SK-N-SH (cell line): ENCODE data around the gene PPP1R14C. TPM values are rescaled to one million over a fixed set of nuclear protein-coding genes. Genes with fewer than 3 reads are reported as not detected.

ENCODE experiments used
- CTCF ChIA-PET: fragments of 300-600, 350-600 bp; formaldehyde crosslinking; extraction: SDS; loops from one replicate; lab custom pipeline; 2021; lab: Yijun Ruan, JAX
- POLR2A ChIA-PET: fragments of 350-600 bp; sonication (Branson Sonifier 250); formaldehyde crosslinking; extraction: SDS; loops from one replicate; lab custom pipeline; 2020; ENCODE audit warnings: antibody characterized with exemption, inconsistent platforms; lab: Yijun Ruan, JAX
- DNase-seq: peaks from one replicate; pipeline ENCODE4 v3.0.0; 2012
- H2AFZ ChIP-seq: fragments of 200-600 bp; sonication (generic); 2 replicates; pipeline ENCODE4 v1.8.1; 2016; ENCODE audit warnings: antibody characterized with exemption, mild to moderate bottlenecking, low read depth
- H3F3A ChIP-seq: fragments of 200-600 bp; sonication (generic); replicated peaks from 2 replicates; pipeline ENCODE3; 2016; ENCODE audit warnings: antibody characterized with exemption, mild to moderate bottlenecking; ENCODE audit not compliant: insufficient read depth
- H3K27ac ChIP-seq, 2 experiments: fragments of 200-500 bp in 1 of 2; fragments of 200-600 bp in 1 of 2; sonication (Bioruptor generic) in 1 of 2; sonication (generic), shearing (Covaris generic) in 1 of 2; 2 replicates each; pipeline versions ENCODE4 v1.5.1 to v1.6.1; 2014 to 2016; ENCODE audit warnings: low read depth in 2 of 2, inconsistent platforms in 1 of 2, low read length in 1 of 2, mild to moderate bottlenecking in 1 of 2, mixed read lengths in 1 of 2
- H3K27me3 ChIP-seq: fragments of 200-600 bp; sonication (generic), shearing (Covaris generic); 2 replicates; pipeline ENCODE4 v1.6.1; 2016; ENCODE audit warnings: mixed run types; ENCODE audit not compliant: insufficient read depth
- H3K36me3 ChIP-seq, 2 experiments: fragments of 200-500 bp in 1 of 2; fragments of 200-600 bp in 1 of 2; sonication (Bioruptor generic) in 1 of 2; sonication (generic) in 1 of 2; replicated peaks in 1 of 2; 2 replicates each; pipeline versions ENCODE3 to v1.5.1; 2014 to 2016; ENCODE audit warnings: low read length in 1 of 2, mild to moderate bottlenecking in 1 of 2; ENCODE audit not compliant: insufficient read depth in 2 of 2, control insufficient read depth in 1 of 2
- H3K4me1 ChIP-seq, 2 experiments: fragments of 200-500 bp in 1 of 2; fragments of 200-600 bp in 1 of 2; sonication (Bioruptor generic) in 1 of 2; sonication (generic), shearing (Covaris generic) in 1 of 2; 2 replicates each; pipeline versions ENCODE4 v1.5.1 to v1.6.1; 2014 to 2016; ENCODE audit warnings: low read depth in 1 of 2, low read length in 1 of 2, mixed run types in 1 of 2; ENCODE audit not compliant: insufficient read depth in 2 of 2, control insufficient read depth in 1 of 2
- H3K4me2 ChIP-seq: fragments of 200-600 bp; sonication (generic), shearing (Covaris generic); 2 replicates; pipeline ENCODE4 v1.6.1; 2017; ENCODE audit warnings: mixed run types
- H3K4me3 ChIP-seq, 2 experiments: fragments of 200-500 bp in 1 of 2; fragments of 200-600 bp in 1 of 2; sonication (Bioruptor generic) in 1 of 2; sonication (generic), shearing (Covaris generic) in 1 of 2; 2 replicates each; pipeline versions ENCODE4 v1.5.1 to v1.8.1; 2014 to 2016; ENCODE audit warnings: low read depth in 2 of 2, inconsistent platforms in 1 of 2, low read length in 1 of 2, mild to moderate bottlenecking in 1 of 2, mixed read lengths in 1 of 2, moderate library complexity in 1 of 2
- H3K79me2 ChIP-seq: fragments of 200-600 bp; sonication (generic); 2 replicates; pipeline ENCODE4 v1.8.1; 2017; ENCODE audit warnings: mild to moderate bottlenecking; ENCODE audit not compliant: insufficient read depth
- H3K9ac ChIP-seq: fragments of 200-600 bp; sonication (generic); 2 replicates; pipeline ENCODE4 v1.6.1; 2017; ENCODE audit warnings: mixed run types
- H3K9me2 ChIP-seq: fragments of 200-600 bp; sonication (generic); 2 replicates; pipeline ENCODE4 v1.6.1; 2017; ENCODE audit warnings: mixed run types
- H3K9me3 ChIP-seq: fragments of 200-600 bp; sonication (generic); 2 replicates; pipeline ENCODE4 v1.6.1; 2017; ENCODE audit warnings: mixed run types, mild to moderate bottlenecking, moderate library complexity
- H4K20me1 ChIP-seq: fragments of 200-600 bp; sonication (generic); 2 replicates; pipeline ENCODE4 v1.6.1; 2017; ENCODE audit warnings: mild to moderate bottlenecking, mixed run types; ENCODE audit not compliant: insufficient read depth
- CHD2 ChIP-seq: fragments of 150-350 bp; IDR thresholded peaks from 2 replicates; pipeline ENCODE4 v1.6.1; 2018; ENCODE audit warnings: low read length; ENCODE audit not compliant: partially characterized antibody
- ELF1 ChIP-seq: IDR thresholded peaks from 2 replicates; pipeline ENCODE4 v1.4.0; 2012
- EP300 ChIP-seq, 2 experiments: IDR thresholded peaks; 2 replicates each; pipeline versions ENCODE4 v1.4.0 to v1.6.1; 2012; ENCODE audit warnings: borderline replicate concordance in 1 of 2, low read depth in 1 of 2, low read length in 1 of 2
- EZH2phosphoT487 ChIP-seq: fragments of 200-600 bp; sonication (generic); IDR thresholded peaks from 2 replicates; pipeline ENCODE4 v1.6.1; 2017; ENCODE audit warnings: low read depth, mixed run types, mild to moderate bottlenecking, antibody characterized with exemption, moderate library complexity, borderline replicate concordance
- FOSL2 ChIP-seq: IDR thresholded peaks from 2 replicates; pipeline ENCODE4 v1.4.0; 2012; ENCODE audit warnings: low read depth, mild to moderate bottlenecking, moderate library complexity, borderline replicate concordance
- FOXM1 ChIP-seq: IDR thresholded peaks from 2 replicates; pipeline ENCODE4 v1.4.0; 2012; ENCODE audit warnings: low read depth, mild to moderate bottlenecking
- GATA2 ChIP-seq: sonication (generic); formaldehyde crosslinking; IDR thresholded peaks from 2 replicates; pipeline ENCODE4 v1.5.0; 2020; ENCODE audit warnings: mild to moderate bottlenecking, missing genetic modification reagents
- MEF2A ChIP-seq: IDR thresholded peaks from 2 replicates; pipeline ENCODE4 v1.4.0; 2012; ENCODE audit warnings: low read depth, borderline replicate concordance
- MXI1 ChIP-seq: IDR thresholded peaks from 2 replicates; pipeline ENCODE4 v1.6.1; 2012; ENCODE audit warnings: mild to moderate bottlenecking, low read depth, low read length, improper control_type of control experiment
- POLR2AphosphoS5 ChIP-seq: IDR thresholded peaks from 2 replicates; pipeline ENCODE4 v1.6.1; 2012; ENCODE audit warnings: low read depth, low read length
- RAD21 ChIP-seq: IDR thresholded peaks from 2 replicates; pipeline ENCODE4 v1.6.1; 2012; ENCODE audit warnings: mild to moderate bottlenecking, low read length
- RFX5 ChIP-seq: IDR thresholded peaks from 2 replicates; pipeline ENCODE4 v1.6.1; 2012; ENCODE audit warnings: mild to moderate bottlenecking, improper control_type of control experiment, low read length
- RXRA ChIP-seq: IDR thresholded peaks from 2 replicates; pipeline ENCODE4 v1.4.0; 2012; ENCODE audit warnings: low read depth, mild to moderate bottlenecking, borderline replicate concordance
- SIN3A ChIP-seq: IDR thresholded peaks from 2 replicates; pipeline ENCODE4 v1.6.1; 2012; ENCODE audit warnings: low read depth, mild to moderate bottlenecking, low read length, moderate library complexity, borderline replicate concordance
- SMC3 ChIP-seq: IDR thresholded peaks from 2 replicates; pipeline ENCODE4 v1.6.1; 2012; ENCODE audit warnings: low read depth, low read length, improper control_type of control experiment
- TAF1 ChIP-seq: IDR thresholded peaks from 2 replicates; pipeline ENCODE4 v1.6.1; 2012; ENCODE audit warnings: low read depth, mild to moderate bottlenecking, low read length, moderate library complexity, borderline replicate concordance
- TCF12 ChIP-seq: IDR thresholded peaks from 2 replicates; pipeline ENCODE4 v1.4.0; 2012
- WGBS: methylation state at CpG from one replicate; pipeline ENCODE4 v1.1.6; 2017; ENCODE audit warnings: low lambda C conversion rate; 5-methylcytosine and 5-hydroxymethylcytosine counted together
- polyA plus RNA-seq, 3 experiments: library from polyadenylated mRNA; depleted of rRNA; stranded (reverse); fragments of >200 nt; gene quantifications; 2 replicates each; pipeline ENCODE4 v1.2.3, GENCODE V29; 2012
- TF ChIP-seq, protein P1 (sequence below): fragments of 200-600 bp; sonication (generic); IDR thresholded peaks from 2 replicates; pipeline ENCODE4 v1.6.1; 2017; ENCODE audit warnings: antibody characterized with exemption, mild to moderate bottlenecking, moderate library complexity
- TF ChIP-seq, protein P2 (sequence below): IDR thresholded peaks from 2 replicates; pipeline ENCODE4 v1.4.0; 2012; ENCODE audit warnings: low read depth, borderline replicate concordance
- TF ChIP-seq, protein P3 (sequence below): IDR thresholded peaks from 2 replicates; pipeline ENCODE4 v1.4.0; 2012; ENCODE audit warnings: low read depth
- TF ChIP-seq, protein P4 (sequence below): fragments of 150-350 bp; IDR thresholded peaks from 2 replicates; pipeline ENCODE4 v1.6.1; 2017; ENCODE audit warnings: antibody characterized with exemption, low read length, low read depth, borderline replicate concordance

PPP1R14C gene
- polyA plus RNA-seq, 1 of the 3 experiments (the other 2 are of a cell fraction), result not detected

DNA sequence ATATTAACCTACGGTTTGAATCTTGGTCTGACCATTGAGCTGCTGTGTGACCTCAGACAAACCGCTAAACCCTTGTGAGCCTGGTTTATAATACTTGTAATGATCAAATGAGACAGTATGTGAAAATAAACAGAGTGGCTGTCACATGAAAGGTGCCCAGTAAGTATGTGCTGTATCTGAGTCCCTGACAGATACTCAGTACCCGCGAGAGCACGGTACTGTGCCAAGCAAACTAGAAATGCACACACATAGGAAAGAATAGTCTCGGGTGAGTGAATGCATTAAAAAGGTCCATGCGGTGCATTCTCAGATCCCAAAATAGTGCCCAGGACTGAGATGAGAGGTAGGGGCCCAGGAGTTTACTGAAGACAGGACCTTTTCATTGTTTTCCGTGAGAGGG, 93.3 kb downstream of the PPP1R14C start:
- no peaks in the 10 kb centered on the region; the same call in 1 of the 2 replicates for H3K27me3 ChIP-seq
- H3K36me3 ChIP-seq, result no peaks in the 10 kb centered on the region
- no peak for DNase-seq
- no peak overlapping the region for H3K9ac ChIP-seq
- H2AFZ ChIP-seq, result no peak overlapping the region
- H3K4me1 ChIP-seq, result no peaks in the 10 kb centered on the region
- POLR2A ChIA-PET, result no interaction called here
- no peaks in the 10 kb centered on the region for H4K20me1 ChIP-seq
- CTCF ChIA-PET, result interaction anchor here (1.5 kb wide), 1 partner anchor 12 kb away, joined by 3 read pairs; no protein-coding TSS in a partner anchor
- no peaks in the 10 kb centered on the region for H3K9me3 ChIP-seq
- no peak overlapping the region for H3K27ac ChIP-seq
- H3F3A ChIP-seq, result no peaks in the 10 kb centered on the region
- H3K79me2 ChIP-seq, result no peaks in the 10 kb centered on the region
- H3K9me2 ChIP-seq, result no peaks in the 10 kb centered on the region
- H3K4me3 ChIP-seq, result no peak overlapping the region
- TF ChIP-seq TAF1 (no peak), CHD2 (no peak), RFX5 (no peak), ELF1 (no peak), TCF12 (no peak), FOXM1 (no peak), FOSL2 (no peak), EZH2phosphoT487 (no peak), POLR2AphosphoS5 (no peak), EP300 (IDR thresholded peaks at IDR 0.05; ENCODE audit: borderline replicate concordance in 1 of 2, low read depth in 1 of 2, low read length in 1 of 2) (no peak)
- TF ChIP-seq, protein P1, sequence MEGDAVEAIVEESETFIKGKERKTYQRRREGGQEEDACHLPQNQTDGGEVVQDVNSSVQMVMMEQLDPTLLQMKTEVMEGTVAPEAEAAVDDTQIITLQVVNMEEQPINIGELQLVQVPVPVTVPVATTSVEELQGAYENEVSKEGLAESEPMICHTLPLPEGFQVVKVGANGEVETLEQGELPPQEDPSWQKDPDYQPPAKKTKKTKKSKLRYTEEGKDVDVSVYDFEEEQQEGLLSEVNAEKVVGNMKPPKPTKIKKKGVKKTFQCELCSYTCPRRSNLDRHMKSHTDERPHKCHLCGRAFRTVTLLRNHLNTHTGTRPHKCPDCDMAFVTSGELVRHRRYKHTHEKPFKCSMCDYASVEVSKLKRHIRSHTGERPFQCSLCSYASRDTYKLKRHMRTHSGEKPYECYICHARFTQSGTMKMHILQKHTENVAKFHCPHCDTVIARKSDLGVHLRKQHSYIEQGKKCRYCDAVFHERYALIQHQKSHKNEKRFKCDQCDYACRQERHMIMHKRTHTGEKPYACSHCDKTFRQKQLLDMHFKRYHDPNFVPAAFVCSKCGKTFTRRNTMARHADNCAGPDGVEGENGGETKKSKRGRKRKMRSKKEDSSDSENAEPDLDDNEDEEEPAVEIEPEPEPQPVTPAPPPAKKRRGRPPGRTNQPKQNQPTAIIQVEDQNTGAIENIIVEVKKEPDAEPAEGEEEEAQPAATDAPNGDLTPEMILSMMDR, result no peak
- TF ChIP-seq, protein P2, sequence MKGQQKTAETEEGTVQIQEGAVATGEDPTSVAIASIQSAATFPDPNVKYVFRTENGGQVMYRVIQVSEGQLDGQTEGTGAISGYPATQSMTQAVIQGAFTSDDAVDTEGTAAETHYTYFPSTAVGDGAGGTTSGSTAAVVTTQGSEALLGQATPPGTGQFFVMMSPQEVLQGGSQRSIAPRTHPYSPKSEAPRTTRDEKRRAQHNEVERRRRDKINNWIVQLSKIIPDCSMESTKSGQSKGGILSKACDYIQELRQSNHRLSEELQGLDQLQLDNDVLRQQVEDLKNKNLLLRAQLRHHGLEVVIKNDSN, result no peak
- TF ChIP-seq, protein P3, sequence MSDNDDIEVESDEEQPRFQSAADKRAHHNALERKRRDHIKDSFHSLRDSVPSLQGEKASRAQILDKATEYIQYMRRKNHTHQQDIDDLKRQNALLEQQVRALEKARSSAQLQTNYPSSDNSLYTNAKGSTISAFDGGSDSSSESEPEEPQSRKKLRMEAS, result no peak
- 20% methylated on average over 8 of the region's 8 CpGs for WGBS
- no peak overlapping the region for H3K4me2 ChIP-seq

DNA sequence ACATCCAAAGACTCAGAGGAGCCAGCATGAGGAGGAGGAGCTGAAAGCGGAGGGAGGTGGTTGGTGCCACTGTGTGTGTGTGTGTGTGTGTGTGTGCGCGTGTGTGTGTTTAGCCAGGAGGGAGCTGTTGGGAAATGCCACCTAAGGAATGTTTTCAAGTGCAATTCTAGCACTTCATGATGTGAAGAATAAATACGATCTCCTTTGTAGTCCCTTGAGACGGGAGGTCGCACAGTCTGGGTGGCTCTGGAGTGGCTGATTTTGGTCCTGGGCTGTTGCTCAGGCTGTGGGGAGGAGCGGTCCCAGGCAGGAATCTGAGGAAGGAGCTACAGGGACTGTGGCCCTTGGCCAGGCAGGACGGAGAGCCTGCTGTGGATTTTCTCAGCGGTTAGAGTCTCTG, 93.7 kb downstream of the PPP1R14C start:
- H3K27ac ChIP-seq, result no peak overlapping the region
- H3K9me2 ChIP-seq, result no peaks in the 10 kb centered on the region
- POLR2A ChIA-PET, result no interaction called here
- H3K79me2 ChIP-seq, result no peaks in the 10 kb centered on the region
- no peaks in the 10 kb centered on the region for H3K9me3 ChIP-seq
- TF ChIP-seq ELF1, result no peak
- TF ChIP-seq SMC3, result no peak
- TF ChIP-seq, protein P2, result no peak
- TF ChIP-seq RFX5, result no peak
- TF ChIP-seq RXRA, result no peak
- no peak for TF ChIP-seq EP300 (IDR thresholded peaks at IDR 0.05; ENCODE audit: borderline replicate concordance in 1 of 2, low read depth in 1 of 2, low read length in 1 of 2)
- no peak for TF ChIP-seq MEF2A
- TF ChIP-seq SIN3A, result no peak
- no peak for TF ChIP-seq MXI1
- TF ChIP-seq TAF1, result no peak
- TF ChIP-seq GATA2 (CRISPR knock-in tag), result no peak
- no peak for TF ChIP-seq CHD2
- TF ChIP-seq, protein P4, sequence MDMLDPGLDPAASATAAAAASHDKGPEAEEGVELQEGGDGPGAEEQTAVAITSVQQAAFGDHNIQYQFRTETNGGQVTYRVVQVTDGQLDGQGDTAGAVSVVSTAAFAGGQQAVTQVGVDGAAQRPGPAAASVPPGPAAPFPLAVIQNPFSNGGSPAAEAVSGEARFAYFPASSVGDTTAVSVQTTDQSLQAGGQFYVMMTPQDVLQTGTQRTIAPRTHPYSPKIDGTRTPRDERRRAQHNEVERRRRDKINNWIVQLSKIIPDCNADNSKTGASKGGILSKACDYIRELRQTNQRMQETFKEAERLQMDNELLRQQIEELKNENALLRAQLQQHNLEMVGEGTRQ, result no peak
- no peak for TF ChIP-seq EZH2phosphoT487
- TF ChIP-seq RAD21, result no peak
- H3K9ac ChIP-seq, result no peak overlapping the region
- H3K27me3 ChIP-seq, result no peaks in the 10 kb centered on the region; the same call in 1 of the 2 replicates
- CTCF ChIA-PET, result interaction anchor here (1.5 kb wide), 1 partner anchor 12 kb away, joined by 3 read pairs; no protein-coding TSS in a partner anchor
- H2AFZ ChIP-seq, result no peak overlapping the region
- no peaks in the 10 kb centered on the region for H3K36me3 ChIP-seq
- H3K4me2 ChIP-seq, result no peak overlapping the region
- no peak overlapping the region for H3K4me3 ChIP-seq
- WGBS, result 21% methylated on average over 9 of the region's 9 CpGs
- H3K4me1 ChIP-seq, result no peaks in the 10 kb centered on the region
- DNase-seq, result no peak
- H3F3A ChIP-seq, result no peaks in the 10 kb centered on the region
- no peaks in the 10 kb centered on the region for H4K20me1 ChIP-seq
